T-helper 1 cell (primary cell): ENCODE data around the gene TMEM39A.

ENCODE experiments used
- DNase-seq, 5 donors: peaks; one replicate each; pipeline ENCODE4 v3.0.0-alpha.2; 2012 to 2020
- total RNA-seq, 4 donors: gene quantifications; one replicate each; lab custom pipeline; 2026; lab: John Stamatoyannopoulos, UW

The TMEM39A gene
- 30.8 to 45.6 (median 38.4) reads per million in 4 donors for total RNA-seq

GRCh38 chr3:119463171-119464169 lies at the start of gene TMEM39A:
Gene TMEM39A, minus strand, starts transcription at chr3:119463615. Its CDS starts 1,541 bp downstream, at chr3:119462074.
- peak; percentile 96 to 99 (median 99) for DNase-seq

- no peak for DNase-seq
Observed at GRCh38 chr3:119510690-119511089, 47.3 kb upstream of the TMEM39A start.

GRCh38 chr3:119508172-119508845 lies 44.9 kb upstream of the TMEM39A start:
- peak in 1 of 5 donors; percentile 49 for DNase-seq

GRCh38 chr3:119507404-119507803 lies 44.0 kb upstream of the TMEM39A start:
- no peak for DNase-seq

- peak in 1 of 5 donors; percentile 5 for DNase-seq
Observed at GRCh38 chr3:119506631-119507030, 43.2 kb upstream of the TMEM39A start.

GRCh38 chr3:119500901-119501300 lies 37.5 kb upstream of the TMEM39A start:
- DNase-seq = no peak

GRCh38 chr3:119500265-119500664 lies 36.9 kb upstream of the TMEM39A start:
- DNase-seq = no peak

GRCh38 chr3:119498186-119499011 lies 35.0 kb upstream of the TMEM39A start, which contains the start of gene TIMMDC1:
Gene TIMMDC1, plus strand, starts transcription at chr3:119498547. Its CDS starts 187 bp downstream, at chr3:119498734.
- peak; percentile 94 to 97 (median 95) for DNase-seq

GRCh38 chr3:119497820-119498185 lies 34.4 kb upstream of the TMEM39A start:
- DNase-seq = peak in 1 of 5 donors; percentile 23

- DNase-seq = no peak
Observed at GRCh38 chr3:119494597-119494996, 31.2 kb upstream of the TMEM39A start.

GRCh38 chr3:119492810-119493209 lies 29.4 kb upstream of the TMEM39A start:
- no peak for DNase-seq

- DNase-seq = no peak
Observed at GRCh38 chr3:119492128-119492527, 28.7 kb upstream of the TMEM39A start.

- no peak for DNase-seq
Observed at GRCh38 chr3:119490153-119490552, 26.7 kb upstream of the TMEM39A start.

- DNase-seq = no peak
Observed at GRCh38 chr3:119485563-119485962, 22.1 kb upstream of the TMEM39A start.

- DNase-seq = no peak
Observed at GRCh38 chr3:119483101-119483500, 19.7 kb upstream of the TMEM39A start.

GRCh38 chr3:119481079-119481478 lies 17.7 kb upstream of the TMEM39A start:
- DNase-seq = no peak

- no peak for DNase-seq
Observed at GRCh38 chr3:119470866-119471265, 7.5 kb upstream of the TMEM39A start.

- DNase-seq = peak in 1 of 5 donors; percentile 8
Observed at GRCh38 chr3:119469418-119470189, 6.2 kb upstream of the TMEM39A start.

- DNase-seq = no peak
Observed at GRCh38 chr3:119468041-119468440, 4.6 kb upstream of the TMEM39A start.

GRCh38 chr3:119457246-119457645 lies 6.2 kb downstream of the TMEM39A start:
- no peak for DNase-seq

- no peak for DNase-seq
Observed at GRCh38 chr3:119456469-119456868, 6.9 kb downstream of the TMEM39A start.

- DNase-seq = no peak
Observed at GRCh38 chr3:119453822-119454221, 9.6 kb downstream of the TMEM39A start.
